ENCODE data around the gene INPP5A.

GRCh38 chr10:132779549-132780294 lies 242.1 kb downstream of the INPP5A start:
- TF ChIP-seq MYC (IDR thresholded peaks at IDR 0.05; ENCODE audit: low read depth, low read length) = no peak
- no peak for TF ChIP-seq MYC (CRISPR knock-in tag; IDR thresholded peaks at IDR 0.05; ENCODE audit: borderline replicate concordance, low read depth)
- no peak for TF ChIP-seq CTCF (IDR thresholded peaks at IDR 0.05 in 2 of 3, conservative IDR thresholded peaks at IDR 0.05 in 1 of 3; ENCODE audit: insufficient read depth in 2 of 3, low read depth in 1 of 3, low read length in 3 of 3)
- TF ChIP-seq BRCA1 (IDR thresholded peaks at IDR 0.05) = no peak
- TF ChIP-seq BRCA1 (CRISPR knock-in tag; IDR thresholded peaks at IDR 0.05) = no peak
- TF ChIP-seq TBP (optimal IDR thresholded peaks at IDR 0.05; ENCODE audit: low read depth, low read length) = no peak
- no peak for TF ChIP-seq U2AF1 (optimal IDR thresholded peaks at IDR 0.05; ENCODE audit: low read depth, low read length)
- TF ChIP-seq NFE2L1 (tag; IDR thresholded peaks at IDR 0.05; ENCODE audit: borderline replicate concordance, low read depth) = no peak

Measured in K562 (cell line).